ENCODE results near the gene STC2.
A peak's percentile ranks its signal among the peaks of the same experiment; 100 is the strongest.
"Not testable (repeated sequence)": the region's sequence is repeated elsewhere in the genome, so short reads cannot be mapped to it uniquely, and the experiment has no call there.

The STC2 gene

GRCh38 chr5:173290477-173291131 lies 37.6 kb downstream of the STC2 start:
- no peak for TF ChIP-seq CTCF (IDR thresholded peaks at IDR 0.05; ENCODE audit: extremely low read depth, insufficient read depth, missing control alignments)
- no peak for DNase-seq (ENCODE audit: low spot score)
- in situ Hi-C loops (cut with MboI; ENCODE audit: low pct_unique_long_range_greater_than_20kb, low sequenced_read_pairs, unreplicated experiment): loop anchor here (5.0 to 25.0 kb wide), 2 partner anchors 42 to 272 kb away; no protein-coding TSS in a partner anchor

GRCh38 chr5:173289372-173289771 lies 38.8 kb downstream of the STC2 start:
- in situ Hi-C loops (cut with MboI; ENCODE audit: low pct_unique_long_range_greater_than_20kb, low sequenced_read_pairs, unreplicated experiment): loop anchor here (25.0 kb wide), 1 partner anchor 273 kb away; no protein-coding TSS in a partner anchor
- DNase-seq (ENCODE audit: low spot score): no peak
- no peak for TF ChIP-seq CTCF (IDR thresholded peaks at IDR 0.05; ENCODE audit: extremely low read depth, insufficient read depth, missing control alignments)

- no peak for TF ChIP-seq CTCF (IDR thresholded peaks at IDR 0.05; ENCODE audit: extremely low read depth, insufficient read depth, missing control alignments)
- in situ Hi-C loops (cut with MboI; ENCODE audit: low pct_unique_long_range_greater_than_20kb, low sequenced_read_pairs, unreplicated experiment): loop anchor here (25.0 kb wide), 1 partner anchor 274 kb away; no protein-coding TSS in a partner anchor
- no peak for DNase-seq (ENCODE audit: low spot score)
Observed at GRCh38 chr5:173288632-173289031, 39.6 kb downstream of the STC2 start.

- TF ChIP-seq CTCF (IDR thresholded peaks at IDR 0.05; ENCODE audit: extremely low read depth, insufficient read depth, missing control alignments): no peak
- in situ Hi-C loops (cut with MboI; ENCODE audit: low pct_unique_long_range_greater_than_20kb, low sequenced_read_pairs, unreplicated experiment): loop anchor here (25.0 kb wide), 1 partner anchor 275 kb away; no protein-coding TSS in a partner anchor
- DNase-seq (ENCODE audit: low spot score): no peak
Observed at GRCh38 chr5:173287086-173287485, 41.1 kb downstream of the STC2 start.

GRCh38 chr5:173284343-173284958 lies 43.8 kb downstream of the STC2 start:
- in situ Hi-C loops (cut with MboI; ENCODE audit: low pct_unique_long_range_greater_than_20kb, low sequenced_read_pairs, unreplicated experiment): loop anchor here (25.0 kb wide), 1 partner anchor 278 kb away; no protein-coding TSS in a partner anchor
- DNase-seq (ENCODE audit: low spot score): not testable (repeated sequence)

GRCh38 chr5:173283318-173284288 lies 44.6 kb downstream of the STC2 start:
- peak; percentile 86 for DNase-seq (ENCODE audit: low spot score)
- in situ Hi-C loops (cut with MboI; ENCODE audit: low pct_unique_long_range_greater_than_20kb, low sequenced_read_pairs, unreplicated experiment): loop anchor here (25.0 kb wide), 1 partner anchor 279 kb away; no protein-coding TSS in a partner anchor
- peak; percentile 93 for TF ChIP-seq CTCF (IDR thresholded peaks at IDR 0.05; ENCODE audit: extremely low read depth, insufficient read depth, missing control alignments)

All from GM13977 (cell line).